ENCODE results near the gene RNF144B.

Gene RNF144B

DNA sequence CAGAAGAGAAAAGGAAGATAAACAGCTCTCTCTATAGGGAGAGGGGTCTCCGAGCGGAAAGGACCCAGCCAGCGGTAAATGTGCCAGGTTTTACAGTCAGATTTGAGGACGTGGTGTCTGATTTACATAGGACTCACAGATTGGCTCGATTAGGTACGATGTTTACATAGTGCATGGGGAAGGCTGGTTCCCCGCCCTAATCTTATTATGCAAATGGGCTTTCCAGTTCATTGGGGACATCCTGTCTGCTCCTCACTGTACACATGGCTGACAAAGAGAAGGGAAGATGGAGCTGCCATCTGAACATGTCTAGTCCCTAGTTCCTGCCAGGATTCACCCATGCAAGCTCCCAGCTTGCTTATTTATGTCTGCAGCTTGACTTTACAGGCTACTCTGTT lies 119.9 kb downstream of the RNF144B start:
- no peak for DNase-seq (ENCODE audit: low read depth in 4 of 4, low spot score in 1 of 4)

DNA sequence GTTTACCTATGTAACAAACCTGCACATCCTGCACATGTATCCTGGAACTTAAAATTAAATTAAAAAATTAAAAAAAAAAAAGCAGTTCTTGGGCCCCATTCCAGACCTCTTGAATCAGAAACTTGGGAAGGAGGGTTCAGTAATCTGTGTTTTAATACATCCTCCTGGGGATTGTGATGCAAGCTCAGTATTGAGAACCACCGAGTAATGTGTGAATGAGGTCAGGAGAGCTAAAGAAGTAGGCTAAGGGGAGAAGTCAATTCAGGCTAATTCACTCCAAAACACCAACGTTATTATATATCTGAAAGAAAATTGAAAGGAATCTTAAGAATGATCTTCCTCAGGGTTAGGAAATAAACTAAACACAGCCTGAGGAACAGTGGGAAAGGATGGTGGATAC lies 120.4 kb downstream of the RNF144B start:
- no peak for DNase-seq (ENCODE audit: low read depth in 4 of 4, low spot score in 1 of 4)

GRCh38 chr6:18509871-18510643 lies 122.9 kb downstream of the RNF144B start:
- peak in 2 of 4 experiments; percentile 2 to 37 for DNase-seq (ENCODE audit: low read depth in 4 of 4, low spot score in 1 of 4)

DNA sequence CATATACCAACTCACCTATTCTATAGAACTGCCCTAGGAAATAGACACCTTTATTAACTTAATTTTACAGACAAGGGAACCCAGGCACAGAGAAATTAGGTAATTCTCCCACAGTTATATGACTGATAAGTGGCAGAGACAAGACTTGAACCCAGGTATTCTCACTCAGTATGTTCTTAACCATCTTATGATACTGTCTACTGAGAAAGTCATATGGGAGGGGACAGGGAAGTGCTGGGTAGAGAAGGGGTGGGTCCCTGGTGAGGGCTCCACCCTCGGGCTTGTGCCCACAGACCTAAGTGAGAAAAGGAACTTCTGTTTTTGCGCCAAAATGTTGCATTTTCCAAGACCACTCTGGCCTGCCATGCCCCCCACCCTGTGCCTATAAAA lies 123.5 kb downstream of the RNF144B start:
- no peak for DNase-seq (ENCODE audit: low read depth in 4 of 4, low spot score in 1 of 4)

GRCh38 chr6:18511211-18511610 lies 124.1 kb downstream of the RNF144B start:
- no peak for DNase-seq (ENCODE audit: low read depth in 4 of 4, low spot score in 1 of 4)

DNA sequence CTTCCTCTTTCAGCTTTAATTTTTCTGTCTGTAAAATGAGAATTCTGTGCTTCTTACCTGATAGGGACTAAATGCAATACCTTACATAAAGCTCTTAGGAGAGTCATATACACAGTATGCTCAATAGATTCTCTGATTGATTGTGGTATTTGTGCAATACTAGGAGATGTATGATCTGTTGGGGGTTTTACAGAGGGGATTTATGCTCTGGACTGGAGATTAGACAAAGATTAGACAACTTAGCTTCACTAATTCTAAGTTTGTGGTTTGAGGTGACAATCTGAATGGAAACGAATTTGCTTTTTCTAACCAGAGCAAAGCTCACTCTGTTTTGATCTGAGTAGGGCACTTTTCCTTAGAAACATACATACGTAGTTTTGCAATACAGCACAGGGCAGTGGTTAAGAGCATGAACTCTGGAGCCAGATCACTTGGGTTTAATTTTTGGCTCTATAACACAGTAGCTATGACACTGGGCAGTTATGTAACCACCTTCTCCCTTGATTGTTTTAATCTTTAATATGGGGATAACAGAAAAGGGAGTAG lies 126.2 kb downstream of the RNF144B start:
- DNase-seq (ENCODE audit: low read depth in 4 of 4, low spot score in 1 of 4) = no peak

DNA sequence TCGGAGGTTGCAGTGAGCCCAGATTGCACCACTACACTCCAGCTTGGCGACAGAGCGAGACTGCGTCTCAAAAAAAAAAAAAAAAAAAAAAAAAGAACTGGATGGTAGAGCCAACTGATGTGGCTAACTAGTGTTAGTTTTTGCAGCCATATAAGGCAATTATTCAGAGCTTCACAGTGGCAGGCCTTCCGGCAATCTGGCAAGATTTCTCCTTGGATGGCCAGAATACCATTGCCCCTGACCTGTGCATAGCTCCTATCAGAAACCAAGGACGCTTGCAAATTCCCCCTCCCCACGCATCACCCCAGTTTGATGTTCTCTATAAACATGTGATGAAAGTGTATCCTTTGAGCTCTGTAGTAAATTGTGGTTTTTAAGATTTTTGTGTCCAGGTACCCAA lies 127.0 kb downstream of the RNF144B start:
- DNase-seq (ENCODE audit: low read depth in 4 of 4, low spot score in 1 of 4) = no peak

DNA sequence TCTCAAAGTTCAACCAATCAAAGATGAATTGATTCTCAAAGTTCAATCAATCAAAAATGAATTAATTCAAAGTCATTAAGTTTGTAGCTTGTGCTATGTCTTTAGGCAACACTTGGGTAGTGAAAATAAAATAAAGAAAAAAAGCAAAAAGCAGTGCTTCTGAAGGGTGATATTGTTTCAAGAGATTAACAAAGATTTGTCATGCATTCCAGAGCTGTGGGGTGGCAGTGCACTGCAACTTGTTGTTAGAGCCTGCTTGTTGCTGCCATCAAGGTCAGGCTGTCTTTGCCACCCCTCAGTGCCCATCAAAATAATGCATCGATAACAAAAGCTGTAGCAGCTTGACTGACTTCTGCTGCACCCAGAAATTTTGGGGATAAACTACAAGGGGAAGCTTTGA lies 128.6 kb downstream of the RNF144B start:
- DNase-seq (ENCODE audit: low read depth in 4 of 4, low spot score in 1 of 4) = no peak
